ENCODE measurements around the gene POU2F1.

- no peak for TF ChIP-seq CTBP1 (IDR thresholded peaks at IDR 0.05; ENCODE audit: borderline replicate concordance)
- TF ChIP-seq FOXK2 (IDR thresholded peaks at IDR 0.05) = no peak
- TF ChIP-seq NFRKB (IDR thresholded peaks at IDR 0.05) = no peak
- TF ChIP-seq SUZ12 (IDR thresholded peaks at IDR 0.05) = no peak
- no peak for TF ChIP-seq SP1 (IDR thresholded peaks at IDR 0.05)
- TF ChIP-seq BHLHE40 (IDR thresholded peaks at IDR 0.05; ENCODE audit: borderline replicate concordance) = no peak
- no peak for TF ChIP-seq FOXM1 (IDR thresholded peaks at IDR 0.05; ENCODE audit: borderline replicate concordance)
- no peak for TF ChIP-seq FOXA1 (IDR thresholded peaks at IDR 0.05)
- no peak for TF ChIP-seq ZNF384 (IDR thresholded peaks at IDR 0.05)
- no peak for TF ChIP-seq ARNT (IDR thresholded peaks at IDR 0.05)
- no peak for TF ChIP-seq PKNOX1 (IDR thresholded peaks at IDR 0.05)
- TF ChIP-seq LEF1 (IDR thresholded peaks at IDR 0.05; ENCODE audit: borderline replicate concordance) = no peak
- TF ChIP-seq TARDBP (IDR thresholded peaks at IDR 0.05) = no peak
These were observed 112.4 kb downstream of the POU2F1 start for GRCh38 chr1:167333124-167333523.

Measured in HEK293T (cell line).